Ishikawa (cell line): Measurements from ENCODE around the gene CLMN.

Experiments
- CEBPB ChIP-seq: IDR thresholded peaks from 2 replicates; pipeline ENCODE4 v1.6.1; 2012
- CREB1 ChIP-seq: IDR thresholded peaks from 2 replicates; pipeline ENCODE4 v1.6.1; 2012; ENCODE audit warnings: low read depth
- EGR1 ChIP-seq: IDR thresholded peaks from 2 replicates; pipeline ENCODE4 v1.6.1; 2012
- EP300 ChIP-seq: IDR thresholded peaks from 2 replicates; pipeline ENCODE4 v1.6.1; 2012; ENCODE audit warnings: borderline replicate concordance
- FOXM1 ChIP-seq: IDR thresholded peaks from 2 replicates; pipeline ENCODE4 v1.6.1; 2012; ENCODE audit warnings: low read depth, borderline replicate concordance
- NFIC ChIP-seq: IDR thresholded peaks from 2 replicates; pipeline ENCODE4 v1.6.1; 2012
- RAD21 ChIP-seq: IDR thresholded peaks from 2 replicates; pipeline ENCODE4 v1.6.1; 2012; ENCODE audit warnings: low read depth
- REST ChIP-seq: IDR thresholded peaks from 2 replicates; pipeline ENCODE4 v1.6.1; 2012; ENCODE audit warnings: low read depth, mild to moderate bottlenecking
- TAF1 ChIP-seq: IDR thresholded peaks from 2 replicates; pipeline ENCODE4 v1.6.1; 2012; ENCODE audit warnings: low read depth, mild to moderate bottlenecking
- TEAD4 ChIP-seq: IDR thresholded peaks from 2 replicates; pipeline ENCODE4 v1.6.1; 2012
- USF1 ChIP-seq: IDR thresholded peaks from 2 replicates; pipeline ENCODE4 v1.6.1; 2012
- YY1 ChIP-seq: IDR thresholded peaks from 2 replicates; pipeline ENCODE4 v1.6.1; 2012; ENCODE audit warnings: low read depth
- ZBTB7A ChIP-seq: IDR thresholded peaks from 2 replicates; pipeline ENCODE4 v1.6.1; 2012; ENCODE audit warnings: low read depth
- TF ChIP-seq, protein P1 (sequence below): IDR thresholded peaks from 2 replicates; pipeline ENCODE4 v1.6.1; 2012

- TF ChIP-seq USF1 = no peak
- no peak for TF ChIP-seq TEAD4
- TF ChIP-seq, protein P1, sequence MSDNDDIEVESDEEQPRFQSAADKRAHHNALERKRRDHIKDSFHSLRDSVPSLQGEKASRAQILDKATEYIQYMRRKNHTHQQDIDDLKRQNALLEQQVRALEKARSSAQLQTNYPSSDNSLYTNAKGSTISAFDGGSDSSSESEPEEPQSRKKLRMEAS = no peak
- no peak for TF ChIP-seq NFIC
- TF ChIP-seq REST = no peak
- no peak for TF ChIP-seq CEBPB
- TF ChIP-seq YY1 = no peak
- no peak for TF ChIP-seq RAD21
- no peak for TF ChIP-seq ZBTB7A
- TF ChIP-seq EGR1 = no peak
- TF ChIP-seq TAF1 = no peak
- TF ChIP-seq CREB1 = no peak
- no peak for TF ChIP-seq EP300
- no peak for TF ChIP-seq FOXM1
Measured at GRCh38 chr14:95253039-95253630, 66.6 kb downstream of the CLMN start.
